ENCODE results near the gene HOMER3. TPM values are rescaled to one million over a fixed set of nuclear protein-coding genes. Genes with fewer than 3 reads are reported as not detected.

HOMER3 gene
- total RNA-seq, 1 donor from 2014 or later = 30.9 TPM

- Histone ChIP-seq H3K4me3 (no peak overlapping the region), H3K36me3 (no peaks in the 10 kb centered on the region), H3K27ac (peak overlapping the region; percentile 75), H3K4me1 (peaks cover 35% of the 10 kb centered on the region), H3K27me3 (no peaks in the 10 kb centered on the region), H3K9me3 (no peaks in the 10 kb centered on the region)
- TF ChIP-seq POLR2A (IDR thresholded peaks at IDR 0.05) (no peak), POLR2AphosphoS5 (IDR thresholded peaks at IDR 0.05; ENCODE audit: insufficient read depth in 1 of 2, low read depth in 1 of 2) (peak in 1 of 2 donors; percentile 95)
- intact Hi-C loops (cut with DNase I) = no loop called here
- no peak for DNase-seq (ENCODE audit: extremely low spot score in 2 of 2)
Observed at GRCh38 chr19:18967358-18968146, 26.5 kb upstream of the HOMER3 start.

- no peak overlapping the region for H3K27ac ChIP-seq
Observed at GRCh38 chr19:18966307-18966706, 25.3 kb upstream of the HOMER3 start.

GRCh38 chr19:18964121-18964520 is 23.1 kb upstream of the HOMER3 start:
- H3K4me1 ChIP-seq = peaks cover 18% of the 10 kb centered on the region
- TF ChIP-seq CTCF (IDR thresholded peaks at IDR 0.05) (no peak), POLR2AphosphoS5 (IDR thresholded peaks at IDR 0.05; ENCODE audit: insufficient read depth in 1 of 2, low read depth in 1 of 2) (no peak), POLR2A (IDR thresholded peaks at IDR 0.05) (no peak)
- H3K36me3 ChIP-seq = no peaks in the 10 kb centered on the region
- no peaks in the 10 kb centered on the region for H3K9me3 ChIP-seq
- H3K27me3 ChIP-seq = no peaks in the 10 kb centered on the region
- intact Hi-C loops (cut with DNase I) = no loop called here
- no peak overlapping the region for H3K27ac ChIP-seq
- H3K4me3 ChIP-seq = no peak overlapping the region
- DNase-seq (ENCODE audit: extremely low spot score in 2 of 2) = no peak

More at GRCh38 chr19:18966307-18966706, 25.3 kb upstream of the HOMER3 start:
- H3K36me3 ChIP-seq = no peaks in the 10 kb centered on the region
- DNase-seq (ENCODE audit: extremely low spot score in 2 of 2) = no peak
- H3K4me1 ChIP-seq = peaks cover 32% of the 10 kb centered on the region
- intact Hi-C loops (cut with DNase I) = no loop called here
- no peak overlapping the region for H3K4me3 ChIP-seq
- no peaks in the 10 kb centered on the region for H3K27me3 ChIP-seq
- H3K9me3 ChIP-seq = no peaks in the 10 kb centered on the region
- no peak for TF ChIP-seq POLR2AphosphoS5 (IDR thresholded peaks at IDR 0.05; ENCODE audit: insufficient read depth in 1 of 2, low read depth in 1 of 2)
- TF ChIP-seq POLR2A (IDR thresholded peaks at IDR 0.05) = no peak
- TF ChIP-seq CTCF (IDR thresholded peaks at IDR 0.05) = no peak

- Histone ChIP-seq H3K27me3 (no peaks in the 10 kb centered on the region), H3K4me3 (no peak overlapping the region), H3K9me3 (no peaks in the 10 kb centered on the region), H3K4me1 (peaks cover 3% of the 10 kb centered on the region), H3K36me3 (no peaks in the 10 kb centered on the region), H3K27ac (no peak overlapping the region)
- intact Hi-C loops (cut with DNase I) = no loop called here
- TF ChIP-seq POLR2AphosphoS5 (IDR thresholded peaks at IDR 0.05; ENCODE audit: insufficient read depth in 1 of 2, low read depth in 1 of 2) (no peak), POLR2A (IDR thresholded peaks at IDR 0.05) (no peak), CTCF (IDR thresholded peaks at IDR 0.05) (no peak)
- no peak for DNase-seq (ENCODE audit: extremely low spot score in 2 of 2)
Observed at GRCh38 chr19:18961767-18962620, 21.0 kb upstream of the HOMER3 start.

GRCh38 chr19:18960370-18960769 is 19.4 kb upstream of the HOMER3 start:
- Histone ChIP-seq H3K4me1 (peaks cover 3% of the 10 kb centered on the region), H3K27me3 (no peaks in the 10 kb centered on the region), H3K27ac (no peak overlapping the region), H3K36me3 (no peaks in the 10 kb centered on the region), H3K9me3 (no peaks in the 10 kb centered on the region), H3K4me3 (no peak overlapping the region)
- no peak for DNase-seq (ENCODE audit: extremely low spot score in 2 of 2)
- intact Hi-C loops (cut with DNase I) = no loop called here
- TF ChIP-seq POLR2A (IDR thresholded peaks at IDR 0.05) = no peak
- TF ChIP-seq CTCF (IDR thresholded peaks at IDR 0.05) = no peak

Measured in vagina (tissue), 2 donors.